Smooth muscle cell (in vitro differentiated cells): ENCODE measurements around the gene RPS25. TPM values are rescaled to one million over a fixed set of nuclear protein-coding genes. Genes with fewer than 3 reads are reported as not detected.

Experiments used
- DNase-seq: peaks from one replicate; lab custom pipeline; 2025; ENCODE audit not compliant: unreplicated experiment; lab: John Stamatoyannopoulos, UW
- H2AFZ ChIP-seq: fragments of 200-600 bp; sonication (generic); 2 replicates; pipeline ENCODE4 v1.6.0; 2016; ENCODE audit warnings: antibody characterized with exemption, low read depth, mild to moderate bottlenecking
- H3F3A ChIP-seq: fragments of 200-600 bp; sonication (generic); 2 replicates; pipeline ENCODE4 v1.6.0; 2017; ENCODE audit warnings: antibody characterized with exemption, low read depth
- H3K27ac ChIP-seq: fragments of 200-600 bp; sonication (generic); 2 replicates; pipeline ENCODE4 v1.5.1; 2016; ENCODE audit warnings: low read depth, mild to moderate bottlenecking
- H3K27me3 ChIP-seq: fragments of 200-600 bp; sonication (generic); 2 replicates; pipeline ENCODE4 v1.6.1; 2016; ENCODE audit warnings: low read depth, mild to moderate bottlenecking
- H3K36me3 ChIP-seq: fragments of 200-600 bp; sonication (generic); 2 replicates; pipeline ENCODE4 v1.5.1; 2016; ENCODE audit warnings: low read depth
- H3K4me1 ChIP-seq: fragments of 200-600 bp; sonication (generic); 2 replicates; pipeline ENCODE4 v1.5.1; 2016; ENCODE audit warnings: low read depth
- H3K4me2 ChIP-seq: fragments of 200-600 bp; sonication (generic); 2 replicates; pipeline ENCODE4 v1.6.0; 2016; ENCODE audit warnings: mild to moderate bottlenecking
- H3K4me3 ChIP-seq: fragments of 200-600 bp; sonication (generic); 2 replicates; pipeline ENCODE4 v1.5.1; 2016; ENCODE audit warnings: mild to moderate bottlenecking
- H3K79me2 ChIP-seq: fragments of 200-600 bp; sonication (generic); 2 replicates; pipeline ENCODE4 v1.6.0; 2016; ENCODE audit warnings: low read depth, mild to moderate bottlenecking
- H3K9ac ChIP-seq: fragments of 200-600 bp; sonication (generic); 2 replicates; pipeline ENCODE4 v1.6.0; 2016; ENCODE audit warnings: low read depth
- H3K9me3 ChIP-seq: fragments of 200-600 bp; sonication (generic); replicated peaks from 2 replicates; pipeline ENCODE4 v1.5.1; 2016; ENCODE audit warnings: low read depth
- H4K20me1 ChIP-seq: fragments of 200-600 bp; sonication (generic); 2 replicates; pipeline ENCODE4 v1.6.0; 2016; ENCODE audit warnings: low read depth
- CTCF ChIP-seq: fragments of 200-600 bp; sonication (generic); IDR thresholded peaks from 2 replicates; pipeline ENCODE4 v1.5.1; 2017; ENCODE audit warnings: borderline replicate concordance, mild to moderate bottlenecking, antibody characterized with exemption; ENCODE audit not compliant: insufficient read depth, poor library complexity, severe bottlenecking
- WGBS: methylation state at CpG from one replicate; pipeline ENCODE4 v1.1.7; 2016; ENCODE audit warnings: low lambda C conversion rate; 5-methylcytosine and 5-hydroxymethylcytosine counted together
- polyA plus RNA-seq: library from polyadenylated mRNA; unstranded; fragments of >200 nt; fragmentation: Nextera tagmentation; extraction: Ambion mirVana; gene quantifications from 2 replicates; pipeline ENCODE4 v1.2.1, GENCODE V29; 2016
- total RNA-seq: library from RNA; depleted of rRNA; stranded (reverse); fragments of >200 nt; gene quantifications from 2 replicates; pipeline ENCODE4 v1.2.3, GENCODE V29; 2014

RPS25 gene
- total and polyA plus RNA-seq, 2 experiments from 2014 or later, result 1,078 to 1,616 TPM

GRCh38 chr11:118980191-118980881, 37.8 kb downstream of the RPS25 start:
- H3K9ac ChIP-seq, result no peak overlapping the region
- no peaks in the 10 kb centered on the region for H3K27me3 ChIP-seq
- H3K79me2 ChIP-seq, result no peaks in the 10 kb centered on the region
- no peak overlapping the region for H3K27ac ChIP-seq
- no peak overlapping the region for H3K4me3 ChIP-seq
- WGBS, result 62% methylated on average over 21 of the region's 21 CpGs
- no peaks in the 10 kb centered on the region for H3K9me3 ChIP-seq
- H3F3A ChIP-seq, result no peaks in the 10 kb centered on the region
- no peak for TF ChIP-seq CTCF
- H3K4me1 ChIP-seq, result no peaks in the 10 kb centered on the region
- H3K4me2 ChIP-seq, result no peak overlapping the region
- no peaks in the 10 kb centered on the region for H3K36me3 ChIP-seq
- no peaks in the 10 kb centered on the region for H4K20me1 ChIP-seq
- peak overlapping the region; percentile 66 for H2AFZ ChIP-seq
- DNase-seq, result no peak

GRCh38 chr11:118979434-118979833, 38.7 kb downstream of the RPS25 start:
- no peak overlapping the region for H2AFZ ChIP-seq
- no peaks in the 10 kb centered on the region for H3K4me1 ChIP-seq
- no peak overlapping the region for H3K4me3 ChIP-seq
- no peak for DNase-seq
- H3K79me2 ChIP-seq, result no peaks in the 10 kb centered on the region
- WGBS, result 61% methylated on average over 9 of the region's 9 CpGs
- no peak overlapping the region for H3K9ac ChIP-seq
- H3K9me3 ChIP-seq, result no peaks in the 10 kb centered on the region
- no peak overlapping the region for H3K4me2 ChIP-seq
- no peak for TF ChIP-seq CTCF
- H3K27me3 ChIP-seq, result no peaks in the 10 kb centered on the region
- H3K27ac ChIP-seq, result no peak overlapping the region
- H3F3A ChIP-seq, result no peaks in the 10 kb centered on the region
- H3K36me3 ChIP-seq, result no peaks in the 10 kb centered on the region
- H4K20me1 ChIP-seq, result no peaks in the 10 kb centered on the region

GRCh38 chr11:118975771-118976709, 42.1 kb downstream of the RPS25 start:
- no peak for DNase-seq
- H3K9ac ChIP-seq, result no peak overlapping the region
- no peak for TF ChIP-seq CTCF

More at GRCh38 chr11:118975771-118976709, 42.1 kb downstream of the RPS25 start:
- Histone ChIP-seq H4K20me1 (no peaks in the 10 kb centered on the region), H3F3A (no peaks in the 10 kb centered on the region), H3K36me3 (no peaks in the 10 kb centered on the region), H3K4me3 (no peak overlapping the region), H3K27me3 (no peaks in the 10 kb centered on the region), H2AFZ (no peak overlapping the region), H3K4me2 (no peak overlapping the region), H3K79me2 (no peaks in the 10 kb centered on the region), H3K27ac (no peak overlapping the region), H3K9me3 (no peaks in the 10 kb centered on the region), H3K4me1 (no peaks in the 10 kb centered on the region)
- 84% methylated on average over 15 of the region's 15 CpGs for WGBS
